SK-N-SH (cell line): Measurements from ENCODE around the gene DICER1. TPM values are rescaled to one million over a fixed set of nuclear protein-coding genes. Genes with fewer than 3 reads are reported as not detected.

Experiments used
- CTCF ChIA-PET: fragments of 300-600, 350-600 bp; formaldehyde crosslinking; extraction: SDS; loops from one replicate; lab custom pipeline; 2021; lab: Yijun Ruan, JAX
- POLR2A ChIA-PET: fragments of 350-600 bp; sonication (Branson Sonifier 250); formaldehyde crosslinking; extraction: SDS; loops from one replicate; lab custom pipeline; 2020; ENCODE audit warnings: antibody characterized with exemption, inconsistent platforms; lab: Yijun Ruan, JAX
- DNase-seq: peaks from one replicate; pipeline ENCODE4 v3.0.0; 2012
- H2AFZ ChIP-seq: fragments of 200-600 bp; sonication (generic); 2 replicates; pipeline ENCODE4 v1.8.1; 2016; ENCODE audit warnings: antibody characterized with exemption, mild to moderate bottlenecking, low read depth
- H3F3A ChIP-seq: fragments of 200-600 bp; sonication (generic); replicated peaks from 2 replicates; pipeline ENCODE3; 2016; ENCODE audit warnings: antibody characterized with exemption, mild to moderate bottlenecking; ENCODE audit not compliant: insufficient read depth
- H3K27ac ChIP-seq, 2 experiments: fragments of 200-500 bp in 1 of 2; fragments of 200-600 bp in 1 of 2; sonication (Bioruptor generic) in 1 of 2; sonication (generic), shearing (Covaris generic) in 1 of 2; 2 replicates each; pipeline versions ENCODE4 v1.5.1 to v1.6.1; 2014 to 2016; ENCODE audit warnings: low read depth in 2 of 2, inconsistent platforms in 1 of 2, low read length in 1 of 2, mild to moderate bottlenecking in 1 of 2, mixed read lengths in 1 of 2
- H3K27me3 ChIP-seq: fragments of 200-600 bp; sonication (generic), shearing (Covaris generic); 2 replicates; pipeline ENCODE4 v1.6.1; 2016; ENCODE audit warnings: mixed run types; ENCODE audit not compliant: insufficient read depth
- H3K36me3 ChIP-seq, 2 experiments: fragments of 200-500 bp in 1 of 2; fragments of 200-600 bp in 1 of 2; sonication (Bioruptor generic) in 1 of 2; sonication (generic) in 1 of 2; replicated peaks in 1 of 2; 2 replicates each; pipeline versions ENCODE3 to v1.5.1; 2014 to 2016; ENCODE audit warnings: low read length in 1 of 2, mild to moderate bottlenecking in 1 of 2; ENCODE audit not compliant: insufficient read depth in 2 of 2, control insufficient read depth in 1 of 2
- H3K4me1 ChIP-seq, 2 experiments: fragments of 200-500 bp in 1 of 2; fragments of 200-600 bp in 1 of 2; sonication (Bioruptor generic) in 1 of 2; sonication (generic), shearing (Covaris generic) in 1 of 2; 2 replicates each; pipeline versions ENCODE4 v1.5.1 to v1.6.1; 2014 to 2016; ENCODE audit warnings: low read depth in 1 of 2, low read length in 1 of 2, mixed run types in 1 of 2; ENCODE audit not compliant: insufficient read depth in 2 of 2, control insufficient read depth in 1 of 2
- H3K4me2 ChIP-seq: fragments of 200-600 bp; sonication (generic), shearing (Covaris generic); 2 replicates; pipeline ENCODE4 v1.6.1; 2017; ENCODE audit warnings: mixed run types
- H3K4me3 ChIP-seq, 2 experiments: fragments of 200-500 bp in 1 of 2; fragments of 200-600 bp in 1 of 2; sonication (Bioruptor generic) in 1 of 2; sonication (generic), shearing (Covaris generic) in 1 of 2; 2 replicates each; pipeline versions ENCODE4 v1.5.1 to v1.8.1; 2014 to 2016; ENCODE audit warnings: low read depth in 2 of 2, inconsistent platforms in 1 of 2, low read length in 1 of 2, mild to moderate bottlenecking in 1 of 2, mixed read lengths in 1 of 2, moderate library complexity in 1 of 2
- H3K79me2 ChIP-seq: fragments of 200-600 bp; sonication (generic); 2 replicates; pipeline ENCODE4 v1.8.1; 2017; ENCODE audit warnings: mild to moderate bottlenecking; ENCODE audit not compliant: insufficient read depth
- H3K9ac ChIP-seq: fragments of 200-600 bp; sonication (generic); 2 replicates; pipeline ENCODE4 v1.6.1; 2017; ENCODE audit warnings: mixed run types
- H3K9me2 ChIP-seq: fragments of 200-600 bp; sonication (generic); 2 replicates; pipeline ENCODE4 v1.6.1; 2017; ENCODE audit warnings: mixed run types
- H3K9me3 ChIP-seq: fragments of 200-600 bp; sonication (generic); 2 replicates; pipeline ENCODE4 v1.6.1; 2017; ENCODE audit warnings: mixed run types, mild to moderate bottlenecking, moderate library complexity
- H4K20me1 ChIP-seq: fragments of 200-600 bp; sonication (generic); 2 replicates; pipeline ENCODE4 v1.6.1; 2017; ENCODE audit warnings: mild to moderate bottlenecking, mixed run types; ENCODE audit not compliant: insufficient read depth
- CTCF ChIP-seq: fragments of 200-600 bp; sonication (generic); IDR thresholded peaks from 2 replicates; pipeline ENCODE4 v1.6.1; 2017; ENCODE audit warnings: antibody characterized with exemption, mild to moderate bottlenecking, moderate library complexity
- ELF1 ChIP-seq: IDR thresholded peaks from 2 replicates; pipeline ENCODE4 v1.4.0; 2012
- FOSL2 ChIP-seq: IDR thresholded peaks from 2 replicates; pipeline ENCODE4 v1.4.0; 2012; ENCODE audit warnings: low read depth, mild to moderate bottlenecking, moderate library complexity, borderline replicate concordance
- GATA2 ChIP-seq: sonication (generic); formaldehyde crosslinking; IDR thresholded peaks from 2 replicates; pipeline ENCODE4 v1.5.0; 2020; ENCODE audit warnings: mild to moderate bottlenecking, missing genetic modification reagents
- IRF3 ChIP-seq: fragments of 150-350 bp; IDR thresholded peaks from 2 replicates; pipeline ENCODE4 v1.6.1; 2016; ENCODE audit warnings: mild to moderate bottlenecking, low read depth, low read length
- MEF2A ChIP-seq: IDR thresholded peaks from 2 replicates; pipeline ENCODE4 v1.4.0; 2012; ENCODE audit warnings: low read depth, borderline replicate concordance
- NFIC ChIP-seq: IDR thresholded peaks from 2 replicates; pipeline ENCODE4 v1.4.0; 2012; ENCODE audit warnings: borderline replicate concordance
- RAD21 ChIP-seq: IDR thresholded peaks from 2 replicates; pipeline ENCODE4 v1.6.1; 2012; ENCODE audit warnings: mild to moderate bottlenecking, low read length
- RCOR1 ChIP-seq: fragments of 150-350 bp; IDR thresholded peaks from 2 replicates; pipeline ENCODE4 v1.6.1; 2017; ENCODE audit warnings: antibody characterized with exemption, low read length
- REST ChIP-seq: IDR thresholded peaks from 2 replicates; pipeline ENCODE4 v1.6.1; 2012; ENCODE audit warnings: mild to moderate bottlenecking, low read depth, low read length, moderate library complexity
- RFX5 ChIP-seq: IDR thresholded peaks from 2 replicates; pipeline ENCODE4 v1.6.1; 2012; ENCODE audit warnings: mild to moderate bottlenecking, improper control_type of control experiment, low read length
- SMC3 ChIP-seq: IDR thresholded peaks from 2 replicates; pipeline ENCODE4 v1.6.1; 2012; ENCODE audit warnings: low read depth, low read length, improper control_type of control experiment
- TAF1 ChIP-seq: IDR thresholded peaks from 2 replicates; pipeline ENCODE4 v1.6.1; 2012; ENCODE audit warnings: low read depth, mild to moderate bottlenecking, low read length, moderate library complexity, borderline replicate concordance
- TCF12 ChIP-seq: IDR thresholded peaks from 2 replicates; pipeline ENCODE4 v1.4.0; 2012
- USF1 ChIP-seq: IDR thresholded peaks from 2 replicates; pipeline ENCODE4 v1.4.0; 2012; ENCODE audit warnings: low read depth, borderline replicate concordance
- USF2 ChIP-seq: fragments of 150-350 bp; IDR thresholded peaks from 2 replicates; pipeline ENCODE4 v1.6.1; 2017; ENCODE audit warnings: antibody characterized with exemption, low read length, low read depth, borderline replicate concordance
- ZBTB33 ChIP-seq: IDR thresholded peaks from 2 replicates; pipeline ENCODE4 v1.4.0; 2012; ENCODE audit warnings: low read depth, borderline replicate concordance
- WGBS: methylation state at CpG from one replicate; pipeline ENCODE4 v1.1.6; 2017; ENCODE audit warnings: low lambda C conversion rate; 5-methylcytosine and 5-hydroxymethylcytosine counted together
- polyA plus RNA-seq, 3 experiments: library from polyadenylated mRNA; depleted of rRNA; stranded (reverse); fragments of >200 nt; gene quantifications; 2 replicates each; pipeline ENCODE4 v1.2.3, GENCODE V29; 2012

The DICER1 gene
- polyA plus RNA-seq, 1 of the 3 experiments (the other 2 are of a cell fraction) = 4.7 TPM

- H4K20me1 ChIP-seq = no peaks in the 10 kb centered on the region
- ChIA-PET CTCF (no interaction called here), POLR2A (no interaction called here)
- H3K27ac ChIP-seq = no peak overlapping the region
- H3K4me1 ChIP-seq = no peaks in the 10 kb centered on the region
- no peak for DNase-seq
- no peak overlapping the region for H2AFZ ChIP-seq
- no peaks in the 10 kb centered on the region for H3K9me2 ChIP-seq
- TF ChIP-seq RFX5 (no peak), USF1 (no peak), FOSL2 (no peak), GATA2 (CRISPR knock-in tag) (no peak), TAF1 (no peak), RCOR1 (no peak), REST (no peak), MEF2A (no peak), SMC3 (no peak), IRF3 (no peak), ZBTB33 (no peak), RAD21 (no peak), ELF1 (no peak), TCF12 (no peak), USF2 (no peak), NFIC (no peak), CTCF (no peak)
- H3K27me3 ChIP-seq = peaks cover 5% of the 10 kb centered on the region; the same call in 1 of the 2 replicates
- H3K9ac ChIP-seq = no peak overlapping the region
- no peaks in the 10 kb centered on the region for H3K9me3 ChIP-seq
- H3K4me2 ChIP-seq = no peak overlapping the region
- no peak overlapping the region for H3K4me3 ChIP-seq
- H3K79me2 ChIP-seq = no peaks in the 10 kb centered on the region
- H3K36me3 ChIP-seq = no peaks in the 10 kb centered on the region
- 59% methylated on average over 12 of the region's 15 CpGs for whole genome bisulfite sequencing
- no peaks in the 10 kb centered on the region for H3F3A ChIP-seq
These were observed 111.4 kb downstream of the DICER1 start for GRCh38 chr14:95045836-95046430.
